ENCODE measurements around the gene LEO1.

LEO1 gene

DNA sequence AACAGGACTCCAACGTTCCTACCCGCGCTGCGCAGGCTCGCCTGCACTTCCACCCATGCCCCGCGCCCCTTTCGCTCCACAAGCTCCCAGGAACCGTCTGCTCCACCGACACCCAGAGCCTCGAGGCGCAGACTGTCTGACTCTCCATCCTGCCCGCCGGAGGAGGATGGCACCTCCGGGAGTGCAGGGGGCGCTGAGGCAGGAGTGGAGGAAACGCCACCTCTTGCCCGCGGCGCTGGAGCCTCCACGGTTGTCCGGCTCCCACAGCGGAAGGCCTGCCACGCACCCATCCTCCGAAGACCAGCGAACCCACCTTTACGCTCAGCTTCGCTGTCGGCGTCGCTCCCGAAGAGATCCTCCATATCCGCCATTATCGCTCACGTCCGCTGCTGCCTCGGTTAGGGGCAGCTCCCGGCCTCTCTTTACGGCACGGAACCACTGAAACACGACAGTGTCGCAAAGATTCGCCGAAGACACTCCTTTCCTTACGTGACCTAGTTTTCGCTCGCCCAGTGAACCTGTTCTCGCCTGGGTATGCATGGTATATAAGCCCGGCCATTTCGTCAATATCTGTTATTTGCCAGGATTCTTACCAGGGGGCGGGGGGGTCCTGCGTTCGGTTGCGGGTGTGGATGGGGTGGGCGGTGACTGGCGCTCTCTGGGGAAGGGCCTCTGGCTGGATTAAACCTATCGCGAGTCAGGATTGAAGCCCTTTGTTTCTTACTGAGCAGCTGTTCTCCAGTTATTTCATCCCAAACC is at the start of gene LEO1:
LEO1 (minus strand) TSS at position 404 of the 759 bp plus-strand sequence; CDS start at position 371, 33 bp downstream.
- peak; percentile 98 for DNase-seq (ENCODE audit: low read depth)
- H3K4me3 ChIP-seq (ENCODE audit: low read length) = peak within 1 kb of the TSS; percentile 95
- TF ChIP-seq, protein P1, sequence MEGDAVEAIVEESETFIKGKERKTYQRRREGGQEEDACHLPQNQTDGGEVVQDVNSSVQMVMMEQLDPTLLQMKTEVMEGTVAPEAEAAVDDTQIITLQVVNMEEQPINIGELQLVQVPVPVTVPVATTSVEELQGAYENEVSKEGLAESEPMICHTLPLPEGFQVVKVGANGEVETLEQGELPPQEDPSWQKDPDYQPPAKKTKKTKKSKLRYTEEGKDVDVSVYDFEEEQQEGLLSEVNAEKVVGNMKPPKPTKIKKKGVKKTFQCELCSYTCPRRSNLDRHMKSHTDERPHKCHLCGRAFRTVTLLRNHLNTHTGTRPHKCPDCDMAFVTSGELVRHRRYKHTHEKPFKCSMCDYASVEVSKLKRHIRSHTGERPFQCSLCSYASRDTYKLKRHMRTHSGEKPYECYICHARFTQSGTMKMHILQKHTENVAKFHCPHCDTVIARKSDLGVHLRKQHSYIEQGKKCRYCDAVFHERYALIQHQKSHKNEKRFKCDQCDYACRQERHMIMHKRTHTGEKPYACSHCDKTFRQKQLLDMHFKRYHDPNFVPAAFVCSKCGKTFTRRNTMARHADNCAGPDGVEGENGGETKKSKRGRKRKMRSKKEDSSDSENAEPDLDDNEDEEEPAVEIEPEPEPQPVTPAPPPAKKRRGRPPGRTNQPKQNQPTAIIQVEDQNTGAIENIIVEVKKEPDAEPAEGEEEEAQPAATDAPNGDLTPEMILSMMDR (IDR thresholded peaks at IDR 0.05; ENCODE audit: insufficient read depth, low read depth, low read length, missing control alignments) = peak; percentile 43

DNA sequence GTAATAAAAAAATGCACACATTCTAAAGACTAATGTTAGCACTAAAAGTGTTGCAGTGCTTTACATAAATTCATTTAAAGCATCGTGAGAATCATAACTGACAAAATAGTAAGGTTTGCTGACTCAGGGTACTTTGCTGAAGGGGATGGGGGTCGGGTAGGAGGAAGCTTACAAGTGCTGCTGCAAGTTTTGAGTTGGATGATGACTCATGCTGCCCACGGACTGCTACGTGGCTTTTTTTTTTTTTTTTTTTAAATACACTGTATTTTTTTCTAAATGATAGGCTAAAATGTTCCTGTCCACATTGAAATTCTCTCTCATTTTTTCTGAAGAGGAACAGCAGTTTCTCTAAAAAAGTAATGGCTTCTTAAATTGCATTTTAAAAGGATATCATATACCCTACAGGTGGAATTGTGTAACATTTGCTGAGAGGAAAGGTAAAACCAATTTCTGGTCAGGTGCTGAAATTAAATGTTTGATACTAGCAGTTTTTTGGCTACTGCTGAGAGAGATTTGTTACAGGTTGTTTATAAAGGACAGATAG is 49.6 kb upstream of the LEO1 start:
- TF ChIP-seq, protein P1 (IDR thresholded peaks at IDR 0.05; ENCODE audit: insufficient read depth, low read depth, low read length, missing control alignments) = no peak
- peak; percentile 96 for DNase-seq (ENCODE audit: low read depth)
- H3K4me3 ChIP-seq (ENCODE audit: low read length) = peak overlapping the region; percentile 62

DNA sequence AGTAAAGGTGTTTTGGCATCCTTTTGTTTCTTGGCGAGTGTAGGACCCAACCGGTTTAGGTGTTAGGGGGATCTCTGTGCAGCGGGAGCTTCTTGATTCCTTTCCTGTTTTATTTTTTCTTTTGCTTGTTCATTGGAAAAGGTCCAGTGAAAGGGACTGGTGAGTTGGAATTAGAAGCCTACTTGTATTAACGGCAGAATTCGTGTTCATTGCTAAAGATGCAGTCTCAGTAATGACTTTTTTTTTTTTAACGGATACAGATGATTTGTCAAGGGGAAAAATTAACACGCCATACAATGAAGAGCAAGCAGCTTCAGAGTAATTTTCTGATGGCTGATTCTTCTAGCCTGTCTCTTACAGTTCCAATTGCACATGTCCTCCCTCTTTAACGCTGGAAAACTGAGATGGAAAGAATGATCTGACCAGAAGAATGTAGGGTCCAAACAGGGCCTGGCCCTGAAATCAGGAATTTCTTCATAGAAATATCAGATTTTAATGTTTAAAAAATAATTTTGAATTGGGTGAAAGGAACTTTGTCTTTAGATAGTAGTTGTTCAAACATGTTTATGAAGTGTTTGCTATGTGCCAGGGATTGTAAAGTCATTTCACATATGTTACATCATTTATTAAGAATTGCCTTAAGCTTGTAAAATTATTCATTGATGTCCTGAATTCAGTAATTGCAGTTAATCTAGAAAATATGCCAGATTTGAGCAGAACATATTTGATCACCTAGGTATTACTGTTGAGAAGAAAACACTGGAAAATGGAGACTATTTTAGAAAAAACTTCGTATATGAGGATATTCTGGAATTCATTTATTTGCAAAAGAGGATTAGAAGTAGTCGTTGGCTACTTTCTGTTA is 48.9 kb upstream of the LEO1 start:
- peak overlapping the region; percentile 62 for H3K4me3 ChIP-seq (ENCODE audit: low read length)
- TF ChIP-seq, protein P1 (IDR thresholded peaks at IDR 0.05; ENCODE audit: insufficient read depth, low read depth, low read length, missing control alignments) = no peak
- no peak for DNase-seq (ENCODE audit: low read depth)

DNA sequence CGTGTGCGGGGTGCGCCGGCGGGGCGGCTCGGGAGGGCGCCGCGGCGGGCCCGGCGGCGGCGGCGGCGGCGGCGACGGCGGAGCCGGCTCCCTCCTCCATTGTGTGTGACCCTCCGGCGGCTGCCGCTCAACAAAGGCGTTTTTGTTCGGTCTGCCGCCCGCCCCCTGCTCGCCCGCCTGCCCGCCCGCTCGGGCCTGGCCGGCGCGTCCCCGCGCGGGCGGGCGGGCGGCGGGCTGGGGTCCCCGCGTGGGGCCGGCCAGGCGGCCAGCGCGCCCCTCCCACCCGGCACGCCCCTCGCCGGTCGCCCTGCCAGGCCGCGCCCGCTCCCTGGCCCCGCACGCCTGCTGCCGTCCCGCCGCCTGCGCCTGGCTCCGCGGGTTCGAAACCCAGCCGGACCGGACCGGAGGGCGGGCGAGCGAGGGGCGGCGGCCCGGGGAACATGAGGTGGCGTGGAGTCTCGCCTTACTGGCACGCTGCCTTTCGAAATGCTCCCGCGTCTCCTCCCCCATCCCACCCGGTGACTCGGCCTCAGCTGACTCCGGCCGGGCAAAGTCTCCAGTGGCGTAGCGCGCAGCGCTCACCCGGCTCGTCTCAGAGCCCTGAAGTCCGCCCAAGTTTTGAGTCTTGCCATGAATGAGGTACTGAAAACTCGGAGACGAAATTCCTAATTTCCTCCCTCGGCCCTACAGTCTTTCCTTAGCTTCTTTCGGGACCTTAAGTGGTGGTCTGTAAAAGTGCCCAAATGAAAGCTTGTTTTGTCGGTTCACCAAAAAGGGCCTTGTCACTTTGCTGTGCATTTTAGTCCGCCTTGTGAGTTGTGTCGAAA is 48.0 kb upstream of the LEO1 start:
- TF ChIP-seq, protein P1 (IDR thresholded peaks at IDR 0.05; ENCODE audit: insufficient read depth, low read depth, low read length, missing control alignments) = no peak
- DNase-seq (ENCODE audit: low read depth) = peak; percentile 92
- peak overlapping the region; percentile 62 for H3K4me3 ChIP-seq (ENCODE audit: low read length)

DNA sequence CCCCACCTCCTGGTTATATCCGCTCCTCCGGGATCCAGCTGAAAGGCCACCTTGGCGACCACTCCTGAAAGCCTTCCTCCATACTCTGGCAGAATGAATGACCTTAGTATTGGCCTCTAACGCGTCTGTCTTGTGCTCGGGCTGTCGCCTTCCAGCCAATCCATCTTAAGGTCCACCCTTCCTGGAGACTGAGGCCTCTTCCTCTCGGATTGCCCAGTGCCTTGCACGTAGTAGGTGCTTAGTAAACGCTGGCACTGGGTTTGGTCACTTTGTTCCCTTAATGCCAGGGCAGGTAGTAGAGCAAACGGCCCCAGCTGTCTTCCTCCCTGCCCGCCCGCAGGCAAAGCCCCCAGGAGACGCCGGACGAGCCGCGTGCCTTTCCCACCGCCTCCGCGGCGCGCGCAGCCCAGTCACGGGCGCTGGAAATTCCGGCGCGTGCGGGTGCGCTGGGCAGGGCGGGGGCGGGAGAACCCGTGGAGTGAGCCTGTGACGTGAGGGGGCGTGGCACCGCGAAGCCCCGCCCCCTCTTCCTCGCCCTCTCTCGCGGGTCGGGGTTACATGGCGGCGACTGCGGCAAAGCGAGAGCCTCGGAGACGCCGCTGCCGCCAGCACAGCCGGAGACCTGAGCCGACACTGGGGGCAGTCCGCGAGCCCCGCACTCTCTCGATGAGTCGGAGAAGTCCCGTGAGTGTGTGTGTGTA is 47.3 kb upstream of the LEO1 start, which contains the start of gene MAPK6:
MAPK6 (plus strand) TSS at position 527 of the 701 bp plus-strand sequence. CDS start 27,242 bp downstream, outside the sequence.
- H3K4me3 ChIP-seq (ENCODE audit: low read length) = peak within 1 kb of the TSS; percentile 62
- TF ChIP-seq, protein P1 (IDR thresholded peaks at IDR 0.05; ENCODE audit: insufficient read depth, low read depth, low read length, missing control alignments) = no peak
- peak; percentile 94 for DNase-seq (ENCODE audit: low read depth)
